IMR-90 (cell line): Measurements from ENCODE around the gene MYO10. TPM values are rescaled to one million over a fixed set of nuclear protein-coding genes. Genes with fewer than 3 reads are reported as not detected.

Experiments
- ATAC-seq: fragments of 200-7000 bp; cut with Tn5 transposase; 2 replicates; pipeline ENCODE4 v1.9.1; 2020; ENCODE audit warnings: low read depth, mild to moderate bottlenecking, moderate library complexity
- BruUV-seq: library from RNA; stranded (reverse); fragments of 400-500 nt; replicated peaks from 2 replicates; lab custom pipeline; 2021; lab: Mats Ljungman, UMichigan
- CTCF ChIA-PET: fragments of 300-600 bp; formaldehyde crosslinking; extraction: SDS; loops from one replicate; lab custom pipeline; 2021; ENCODE audit warnings: antibody characterized with exemption; lab: Yijun Ruan, JAX
- POLR2A ChIA-PET: fragments of 300-600 bp; sonication (Branson Sonifier 250); formaldehyde crosslinking; loops from one replicate; lab custom pipeline; 2022; ENCODE audit warnings: antibody characterized with exemption; ENCODE audit not compliant: unreplicated experiment; lab: Charles Lee
- DNase-seq: peaks from one replicate; pipeline ENCODE4 v3.0.0; 2013
- H2AFZ ChIP-seq: replicated peaks from 2 replicates; pipeline ENCODE3; 2013; ENCODE audit warnings: low read length, mild to moderate bottlenecking; ENCODE audit not compliant: poor library complexity
- H2AK5ac ChIP-seq: 2 replicates; pipeline ENCODE4 v1.6.1; 2013; ENCODE audit warnings: low read depth, low read length, inconsistent platforms
- H2AK9ac ChIP-seq: replicated peaks from 2 replicates; pipeline ENCODE3; 2013; ENCODE audit warnings: mild to moderate bottlenecking, low read depth, low read length, moderate library complexity; ENCODE audit not compliant: poor library complexity
- H2BK120ac ChIP-seq: 2 replicates; pipeline ENCODE4 v1.6.1; 2013; ENCODE audit warnings: low read depth, low read length, inconsistent platforms
- H2BK15ac ChIP-seq: 3 replicates; pipeline ENCODE4 v1.6.1; 2013; ENCODE audit warnings: low read depth, low read length, inconsistent platforms
- H2BK20ac ChIP-seq: 2 replicates; pipeline ENCODE4 v1.6.1; 2013; ENCODE audit warnings: low read depth, mild to moderate bottlenecking, inconsistent platforms, low read length, moderate library complexity
- H2BK5ac ChIP-seq: 2 replicates; pipeline ENCODE4 v1.6.1; 2013; ENCODE audit warnings: mild to moderate bottlenecking, low read depth, low read length, inconsistent platforms; ENCODE audit not compliant: poor library complexity, severe bottlenecking
- H3K14ac ChIP-seq: replicated peaks from 2 replicates; pipeline ENCODE4 v1.6.1; 2013; ENCODE audit warnings: low read depth, low read length, inconsistent platforms
- H3K18ac ChIP-seq: 2 replicates; pipeline ENCODE4 v1.6.1; 2013; ENCODE audit warnings: low read depth, low read length, control low read depth
- H3K23ac ChIP-seq: 2 replicates; pipeline ENCODE4 v1.6.1; 2013; ENCODE audit warnings: low read depth, low read length, inconsistent platforms
- H3K27ac ChIP-seq: 2 replicates; pipeline ENCODE4 v1.5.1; 2013; ENCODE audit warnings: mild to moderate bottlenecking, control low read depth, low read length; ENCODE audit not compliant: insufficient read depth
- H3K27me3 ChIP-seq: 2 replicates; pipeline ENCODE4 v1.6.1; 2013; ENCODE audit warnings: low read length; ENCODE audit not compliant: control insufficient read depth, insufficient read depth
- H3K36me3 ChIP-seq: 2 replicates; pipeline ENCODE4 v1.6.1; 2013; ENCODE audit warnings: low read length, mixed read lengths; ENCODE audit not compliant: control insufficient read depth, insufficient read depth
- H3K4ac ChIP-seq: 2 replicates; pipeline ENCODE4 v1.6.1; 2013; ENCODE audit warnings: low read depth, low read length, inconsistent platforms
- H3K4me1 ChIP-seq: 2 replicates; pipeline ENCODE4 v1.6.1; 2013; ENCODE audit warnings: low read length, mixed read lengths; ENCODE audit not compliant: control insufficient read depth, insufficient read depth
- H3K4me2 ChIP-seq: 2 replicates; pipeline ENCODE4 v1.6.1; 2013; ENCODE audit warnings: low read depth, mild to moderate bottlenecking, control low read depth, low read length, moderate library complexity
- H3K4me3 ChIP-seq: 2 replicates; pipeline ENCODE4 v1.5.1; 2013; ENCODE audit warnings: low read depth, mild to moderate bottlenecking, control low read depth, low read length, moderate library complexity; ENCODE audit not compliant: insufficient read depth
- H3K56ac ChIP-seq: 2 replicates; pipeline ENCODE4 v1.6.1; 2013; ENCODE audit warnings: low read length, inconsistent platforms; ENCODE audit not compliant: insufficient read depth; ENCODE audit errors: extremely low read depth
- H3K79me1 ChIP-seq, 2 experiments: 2 replicates each; pipeline ENCODE4 v1.6.1; 2013; ENCODE audit warnings: low read length in 2 of 2, inconsistent platforms in 1 of 2, low read depth in 1 of 2
- H3K9ac ChIP-seq: 2 replicates; pipeline ENCODE4 v1.6.1; 2013; ENCODE audit warnings: low read depth, low read length, control low read depth
- H3K9me1 ChIP-seq: 2 replicates; pipeline ENCODE4 v1.6.1; 2013; ENCODE audit warnings: low read length, inconsistent platforms; ENCODE audit not compliant: insufficient read depth
- H3K9me3 ChIP-seq: 2 replicates; pipeline ENCODE4 v1.6.1; 2013; ENCODE audit warnings: low read length; ENCODE audit not compliant: control insufficient read depth, insufficient read depth
- H4K20me1 ChIP-seq: 2 replicates; pipeline ENCODE4 v1.6.1; 2013; ENCODE audit warnings: low read length, inconsistent platforms; ENCODE audit not compliant: insufficient read depth
- H4K5ac ChIP-seq: 2 replicates; pipeline ENCODE4 v1.6.1; 2013; ENCODE audit warnings: mild to moderate bottlenecking, low read depth, low read length, control low read depth
- H4K8ac ChIP-seq, 2 experiments: 2 replicates each; pipeline ENCODE4 v1.6.1; 2013; ENCODE audit warnings: low read depth in 2 of 2, low read length in 2 of 2, control low read depth in 1 of 2, inconsistent platforms in 1 of 2
- H4K91ac ChIP-seq: 2 replicates; pipeline ENCODE4 v1.6.1; 2013; ENCODE audit warnings: low read depth, low read length, inconsistent platforms; ENCODE audit not compliant: insufficient read depth
- RAD21 ChIP-seq: IDR thresholded peaks from 2 replicates; pipeline ENCODE4 v1.6.1; 2012; ENCODE audit warnings: low read length, improper control_type of control experiment
- WGBS, 2 experiments: methylation state at CpG; one replicate each; pipeline versions ENCODE4 v1.1.5 to v1.1.7; 2013; ENCODE audit warnings: missing lambda C conversion rate in 2 of 2; ENCODE audit not compliant: insufficient read length in 1 of 2; ENCODE audit errors: extremely low coverage in 2 of 2; 5-methylcytosine and 5-hydroxymethylcytosine counted together
- dilution Hi-C: fragments of 300-500 bp; cut with HindIII; formaldehyde crosslinking; loops from one replicate; pipeline ENCODE4 v1.14.3; 2018; ENCODE audit warnings: low sequenced_read_pairs; ENCODE audit not compliant: unreplicated experiment
- in situ Hi-C: fragments of 300-500 bp; cut with MboI; formaldehyde crosslinking; loops from 3 replicates; pipeline ENCODE4 v1.14.3; 2019; ENCODE audit warnings: low sequenced_read_pairs, inconsistent platforms, mixed read lengths
- intact Hi-C: fragments of 100-400 bp; cut with micrococcal nuclease; formaldehyde crosslinking; loops from 2 replicates; pipeline ENCODE4 v1.10.0; 2022
- polyA plus RNA-seq, 3 experiments: library from polyadenylated mRNA; depleted of rRNA; stranded (reverse); fragments of >200 nt; gene quantifications; 2 replicates each; pipeline ENCODE4 v1.2.3, GENCODE V29; 2012; ENCODE audit warnings: low replicate concordance in 1 of 3
- total RNA-seq: library from RNA; depleted of rRNA; stranded (reverse); fragments of >200 nt; gene quantifications from 2 replicates; pipeline ENCODE4 v1.2.3, GENCODE V29; 2012

The MYO10 gene
- total and polyA plus RNA-seq, 2 of the 4 experiments (the other 2 are of a cell fraction), result 39.9 to 115 TPM

- Histone ChIP-seq H3K27me3 (no peaks in the 10 kb centered on the region), H2BK20ac (no peak overlapping the region), H2BK5ac (no peak overlapping the region), H3K9me3 (0 out of 2 replicates have a peak, but pooled peaks cover 2% of the 10 kb centered on the region), H3K4me2 (no peak overlapping the region), H3K14ac (no peak overlapping the region), H3K23ac (no peak overlapping the region), H4K20me1 (no peaks in the 10 kb centered on the region), H3K9ac (no peak overlapping the region), H4K91ac (no peak overlapping the region), H3K4me1 (no peaks in the 10 kb centered on the region), H2BK15ac (no peak overlapping the region), H4K8ac (no peak overlapping the region), H3K4ac (no peak overlapping the region), H2AK5ac (no peak overlapping the region), H2BK120ac (no peak overlapping the region), H4K5ac (no peak overlapping the region), H3K56ac (no peak overlapping the region), H2AK9ac (no peak overlapping the region), H3K79me1 (no peaks in the 10 kb centered on the region), H2AFZ (no peak overlapping the region), H3K36me3 (no peaks in the 10 kb centered on the region), H3K27ac (no peak overlapping the region), H3K18ac (no peak overlapping the region), H3K4me3 (no peak overlapping the region), H3K9me1 (no peaks in the 10 kb centered on the region)
- in situ Hi-C loops (no loop called here), dilution Hi-C loops (no loop called here), intact Hi-C loops (no loop called here)
- WGBS, 2 experiments, result no CpG with 5 or more reads among the region's 8 CpGs
- no peak for TF ChIP-seq RAD21
- ChIA-PET CTCF (no interaction called here), POLR2A (interaction anchor here (0.6 kb wide), 1 partner anchor 19 kb away, joined by 7 read pairs; no protein-coding TSS in a partner anchor)
- no peak for ATAC-seq
- BruUV-seq, result no TSS peak
- DNase-seq, result no peak
Measured at GRCh38 chr5:16981700-16982099, 45.6 kb upstream of the MYO10 start.
